ENCODE data around the gene GNAI3.
A peak's percentile ranks its signal among the peaks of the same experiment; 100 is the strongest.

Gene GNAI3

DNA sequence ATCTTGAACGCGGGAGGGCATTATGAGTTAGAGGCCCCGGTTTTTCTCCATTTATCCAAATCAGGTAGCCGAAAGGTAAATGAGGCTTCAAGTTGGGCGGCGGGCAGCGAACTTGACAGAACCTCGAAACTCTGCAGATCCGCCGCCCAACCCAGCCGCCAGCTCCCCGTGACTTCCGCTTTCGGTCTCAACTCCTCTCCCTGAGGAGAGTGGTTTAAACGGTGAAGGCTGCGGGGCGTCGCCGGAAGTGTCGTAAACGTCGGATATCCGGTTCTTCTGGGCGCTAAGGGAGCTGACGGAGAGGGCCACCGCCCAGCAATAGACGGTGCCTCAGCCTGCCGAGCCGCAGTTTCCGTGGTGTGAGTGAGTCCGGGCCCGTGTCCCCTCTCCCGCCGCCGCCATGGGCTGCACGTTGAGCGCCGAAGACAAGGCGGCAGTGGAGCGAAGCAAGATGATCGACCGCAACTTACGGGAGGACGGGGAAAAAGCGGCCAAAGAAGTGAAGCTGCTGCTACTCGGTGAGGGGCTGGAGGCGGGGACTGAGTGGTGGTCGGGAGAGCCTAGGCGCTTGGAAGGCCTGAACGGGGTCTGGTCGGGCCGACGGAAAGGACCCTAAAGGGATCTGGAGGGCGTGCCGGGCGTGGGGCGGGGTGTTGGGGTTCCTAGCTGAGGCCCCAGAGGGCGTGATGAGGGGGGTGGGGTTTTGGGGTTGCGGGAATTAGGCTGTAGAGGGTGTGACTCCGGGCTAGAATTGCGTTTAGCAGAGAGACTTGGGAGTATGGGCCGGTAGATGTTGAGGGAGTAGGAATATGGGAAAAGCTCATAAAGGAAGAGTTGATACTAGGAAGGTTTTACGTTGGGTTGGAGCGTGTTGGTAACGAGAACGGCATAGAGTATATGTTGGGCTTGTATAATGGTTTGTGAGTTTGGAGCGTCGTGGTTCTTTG lies at the start of gene GNAI3:
TSS of gene GNAI3 (plus strand) at position 295 of the 947 bp plus-strand sequence. CDS start at position 401, 106 bp downstream.
- peak within 1 kb of the TSS; percentile 97 for H3K4me3 ChIP-seq (replicated peaks; ENCODE audit: low read depth, low read length)
- TF ChIP-seq, protein P1, sequence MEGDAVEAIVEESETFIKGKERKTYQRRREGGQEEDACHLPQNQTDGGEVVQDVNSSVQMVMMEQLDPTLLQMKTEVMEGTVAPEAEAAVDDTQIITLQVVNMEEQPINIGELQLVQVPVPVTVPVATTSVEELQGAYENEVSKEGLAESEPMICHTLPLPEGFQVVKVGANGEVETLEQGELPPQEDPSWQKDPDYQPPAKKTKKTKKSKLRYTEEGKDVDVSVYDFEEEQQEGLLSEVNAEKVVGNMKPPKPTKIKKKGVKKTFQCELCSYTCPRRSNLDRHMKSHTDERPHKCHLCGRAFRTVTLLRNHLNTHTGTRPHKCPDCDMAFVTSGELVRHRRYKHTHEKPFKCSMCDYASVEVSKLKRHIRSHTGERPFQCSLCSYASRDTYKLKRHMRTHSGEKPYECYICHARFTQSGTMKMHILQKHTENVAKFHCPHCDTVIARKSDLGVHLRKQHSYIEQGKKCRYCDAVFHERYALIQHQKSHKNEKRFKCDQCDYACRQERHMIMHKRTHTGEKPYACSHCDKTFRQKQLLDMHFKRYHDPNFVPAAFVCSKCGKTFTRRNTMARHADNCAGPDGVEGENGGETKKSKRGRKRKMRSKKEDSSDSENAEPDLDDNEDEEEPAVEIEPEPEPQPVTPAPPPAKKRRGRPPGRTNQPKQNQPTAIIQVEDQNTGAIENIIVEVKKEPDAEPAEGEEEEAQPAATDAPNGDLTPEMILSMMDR (IDR thresholded peaks at IDR 0.05; ENCODE audit: low read depth, low read length, missing control alignments): no peak
- DNase-seq (ENCODE audit: extremely low read depth, low read depth): peak; percentile 84

DNA sequence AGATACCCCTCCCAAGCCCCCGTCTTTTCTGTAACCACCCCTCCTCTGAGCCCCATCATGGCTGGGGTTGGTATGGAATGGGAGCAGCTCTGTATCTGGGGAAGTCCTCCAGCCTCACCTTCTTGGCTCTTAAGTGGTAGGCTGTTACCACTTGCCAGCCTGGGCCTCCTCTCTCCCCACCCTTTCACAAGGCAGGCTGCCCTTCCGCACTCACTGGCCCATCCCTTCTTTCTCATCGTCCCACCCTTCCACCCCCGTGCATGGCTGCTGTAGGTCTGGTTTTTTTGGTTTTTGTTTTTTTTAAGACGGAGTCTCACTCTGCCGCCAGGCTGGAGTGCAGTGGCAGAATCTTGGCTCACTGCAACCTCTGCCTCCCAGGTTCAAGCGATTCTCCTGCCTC lies 49.3 kb upstream of the GNAI3 start:
- TF ChIP-seq, protein P1 (IDR thresholded peaks at IDR 0.05; ENCODE audit: low read depth, low read length, missing control alignments): no peak
- H3K4me3 ChIP-seq (replicated peaks; ENCODE audit: low read depth, low read length): no peak overlapping the region
- DNase-seq (ENCODE audit: extremely low read depth, low read depth): no peak

- DNase-seq (ENCODE audit: extremely low read depth, low read depth): no peak
- TF ChIP-seq, protein P1 (IDR thresholded peaks at IDR 0.05; ENCODE audit: low read depth, low read length, missing control alignments): peak; percentile 63
- no peak overlapping the region for H3K4me3 ChIP-seq (replicated peaks; ENCODE audit: low read depth, low read length)
Measured at GRCh38 chr1:109499661-109500536, 48.5 kb upstream of the GNAI3 start.

- no peak overlapping the region for H3K4me3 ChIP-seq (replicated peaks; ENCODE audit: low read depth, low read length)
- TF ChIP-seq, protein P1 (IDR thresholded peaks at IDR 0.05; ENCODE audit: low read depth, low read length, missing control alignments): no peak
- DNase-seq (ENCODE audit: extremely low read depth, low read depth): no peak
Measured at GRCh38 chr1:109500941-109501381, 47.5 kb upstream of the GNAI3 start.

GRCh38 chr1:109501644-109502363 lies 46.6 kb upstream of the GNAI3 start:
- DNase-seq (ENCODE audit: extremely low read depth, low read depth): no peak
- TF ChIP-seq, protein P1 (IDR thresholded peaks at IDR 0.05; ENCODE audit: low read depth, low read length, missing control alignments): no peak

GRCh38 chr1:109502364-109502851 lies 46.0 kb upstream of the GNAI3 start:
- DNase-seq (ENCODE audit: extremely low read depth, low read depth): no peak
- no peak overlapping the region for H3K4me3 ChIP-seq (replicated peaks; ENCODE audit: low read depth, low read length)
- TF ChIP-seq, protein P1 (IDR thresholded peaks at IDR 0.05; ENCODE audit: low read depth, low read length, missing control alignments): no peak

More at GRCh38 chr1:109501644-109502363, 46.6 kb upstream of the GNAI3 start:
- no peak overlapping the region for H3K4me3 ChIP-seq (replicated peaks; ENCODE audit: low read depth, low read length)

Measured in HFF-Myc (cell line).